Lung (tissue), 12 donors: Measurements from ENCODE around the gene C14orf39. TPM values are rescaled to one million over a fixed set of nuclear protein-coding genes. Genes with fewer than 3 reads are reported as not detected.

Source experiments
- ATAC-seq: fragments of 200-7000 bp; cut with Tn5 transposase; one replicate; pipeline ENCODE4 v1.9.1; 2020; ENCODE audit warnings: moderate number of reproducible peaks; ENCODE audit not compliant: insufficient read depth, low FRiP score
- DNase-seq, 3 donors: peaks; one replicate each; pipeline ENCODE4 v3.0.0-alpha.2; 2013 to 2017
- H3K27ac ChIP-seq, 2 donors: one replicate each; pipeline ENCODE4 v1.5.1; 2013; ENCODE audit warnings: mild to moderate bottlenecking in 2 of 2, moderate library complexity in 2 of 2, control low read depth in 1 of 2, inconsistent platforms in 1 of 2, low read depth in 1 of 2, low read length in 1 of 2
- H3K27me3 ChIP-seq, 3 donors: one replicate each; pipeline ENCODE4 v1.5.1; 2013; ENCODE audit warnings: low read length in 2 of 3; ENCODE audit not compliant: control insufficient read depth in 3 of 3, insufficient read depth in 3 of 3
- H3K36me3 ChIP-seq, 4 donors: one replicate each; pipeline ENCODE4 v1.5.1; 2013; ENCODE audit warnings: low read length in 4 of 4, mild to moderate bottlenecking in 1 of 4, moderate library complexity in 1 of 4; ENCODE audit not compliant: control insufficient read depth in 4 of 4, insufficient read depth in 4 of 4
- H3K4me1 ChIP-seq, 5 donors: one replicate each; pipeline ENCODE4 v1.5.1; 2013; ENCODE audit warnings: low read length in 5 of 5, mild to moderate bottlenecking in 2 of 5, moderate library complexity in 1 of 5; ENCODE audit not compliant: control insufficient read depth in 5 of 5, insufficient read depth in 5 of 5
- H3K4me3 ChIP-seq: one replicate; pipeline ENCODE4 v1.5.1; 2013; ENCODE audit warnings: mild to moderate bottlenecking, control low read depth, moderate library complexity
- H3K9ac ChIP-seq, 2 donors: one replicate each; pipeline ENCODE4 v1.5.1; 2013; ENCODE audit warnings: low read length in 2 of 2, control low read depth in 1 of 2; ENCODE audit not compliant: insufficient read depth in 1 of 2
- H3K9me3 ChIP-seq, 4 donors: one replicate each; pipeline ENCODE4 v1.5.1; 2013; ENCODE audit warnings: low read length in 3 of 4, mild to moderate bottlenecking in 1 of 4, moderate library complexity in 1 of 4; ENCODE audit not compliant: control insufficient read depth in 4 of 4, insufficient read depth in 3 of 4
- WGBS, 2 donors: extraction: QIAGEN DNeasy Blood & Tissue Kit; methylation state at CpG; one replicate each; pipeline ENCODE4 v1.1.7; 2013; 5-methylcytosine and 5-hydroxymethylcytosine counted together
- polyA plus RNA-seq, 2 donors: library from polyadenylated mRNA; stranded (reverse); fragments of 200-250 nt; gene quantifications; one replicate each; pipeline ENCODE4 v1.2.1, GENCODE V29; 2013
- total RNA-seq, 2 donors: library from RNA; depleted of rRNA in 1 of 2; stranded (reverse); fragments of >200 nt in 1 of 2; gene quantifications; one replicate each; pipeline ENCODE4 v1.2.1, GENCODE V29; 2014 to 2021
- TF ChIP-seq, protein P1 (sequence below): IDR thresholded peaks from 2 replicates; pipeline ENCODE4 v1.5.1; 2012; ENCODE audit warnings: mild to moderate bottlenecking; ENCODE audit errors: control extremely low read depth, extremely low read depth
- donor health status: control.
- donor health status: control.
- donor health status: Bipolar disorder and iron deficiency.
- donor health status: healthy.
- donor health status: DM: yes; HTN: yes; CAD: no.

The C14orf39 gene
- total and polyA plus RNA-seq, 4 donors, result 0.02 to 1.1 (median 0.36) TPM

- WGBS, 2 donors, result 6 to 8% methylated on average over 48 of the region's 48 CpGs
- Histone ChIP-seq H3K4me3 (no peak overlapping the region), H3K4me1 (peaks cover 0 to 11% (median 4%) of the 10 kb centered on the region in 5 donors), H3K36me3 (no peaks in the 10 kb centered on the region), H3K9me3 (peaks cover 0 to 18% (median 0%) of the 10 kb centered on the region in 4 donors), H3K9ac (no peak overlapping the region), H3K27ac (no peak overlapping the region), H3K27me3 (peaks cover 18 to 99% (median 97%) of the 10 kb centered on the region in 3 donors)
- TF ChIP-seq, protein P1, sequence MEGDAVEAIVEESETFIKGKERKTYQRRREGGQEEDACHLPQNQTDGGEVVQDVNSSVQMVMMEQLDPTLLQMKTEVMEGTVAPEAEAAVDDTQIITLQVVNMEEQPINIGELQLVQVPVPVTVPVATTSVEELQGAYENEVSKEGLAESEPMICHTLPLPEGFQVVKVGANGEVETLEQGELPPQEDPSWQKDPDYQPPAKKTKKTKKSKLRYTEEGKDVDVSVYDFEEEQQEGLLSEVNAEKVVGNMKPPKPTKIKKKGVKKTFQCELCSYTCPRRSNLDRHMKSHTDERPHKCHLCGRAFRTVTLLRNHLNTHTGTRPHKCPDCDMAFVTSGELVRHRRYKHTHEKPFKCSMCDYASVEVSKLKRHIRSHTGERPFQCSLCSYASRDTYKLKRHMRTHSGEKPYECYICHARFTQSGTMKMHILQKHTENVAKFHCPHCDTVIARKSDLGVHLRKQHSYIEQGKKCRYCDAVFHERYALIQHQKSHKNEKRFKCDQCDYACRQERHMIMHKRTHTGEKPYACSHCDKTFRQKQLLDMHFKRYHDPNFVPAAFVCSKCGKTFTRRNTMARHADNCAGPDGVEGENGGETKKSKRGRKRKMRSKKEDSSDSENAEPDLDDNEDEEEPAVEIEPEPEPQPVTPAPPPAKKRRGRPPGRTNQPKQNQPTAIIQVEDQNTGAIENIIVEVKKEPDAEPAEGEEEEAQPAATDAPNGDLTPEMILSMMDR, result no peak
- DNase-seq (peak in 1 of 3 donors; percentile 15), ATAC-seq (no peak)
These were observed 21.3 kb upstream of the C14orf39 start for GRCh38 chr14:60506985-60507829.

DNA sequence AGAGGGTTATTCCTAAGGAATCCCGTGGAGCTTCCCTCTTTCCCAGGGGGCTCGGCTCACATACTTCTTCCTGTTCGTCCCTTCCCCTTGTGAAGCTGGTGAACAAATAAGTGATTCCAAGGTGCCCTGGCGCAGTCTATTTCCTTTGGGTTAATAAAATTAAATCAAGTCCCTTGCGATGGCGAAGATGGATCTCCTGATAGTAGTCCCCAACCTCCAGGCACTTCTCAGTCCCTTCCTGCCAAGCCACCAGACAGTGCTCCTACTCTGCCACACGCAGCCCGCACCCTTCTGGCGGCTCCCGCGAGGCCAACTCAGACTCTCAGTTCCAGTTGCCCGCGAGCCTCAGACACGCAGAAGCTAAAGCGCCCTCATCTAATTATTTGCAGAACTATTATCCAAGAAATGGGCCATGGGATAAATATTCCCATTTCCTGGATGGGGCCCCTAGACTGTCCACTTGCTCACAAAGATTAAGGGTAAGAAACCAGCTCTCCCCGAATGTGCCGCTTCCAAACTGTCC, 20.7 kb upstream of the C14orf39 start:
- no peaks in the 10 kb centered on the region for H3K36me3 ChIP-seq
- ATAC-seq (no peak), DNase-seq (peak in 1 of 3 donors; percentile 11)
- peaks cover 18 to 98% (median 96%) of the 10 kb centered on the region in 3 donors for H3K27me3 ChIP-seq
- H3K4me3 ChIP-seq, result no peak overlapping the region
- no peak overlapping the region for H3K9ac ChIP-seq
- H3K4me1 ChIP-seq, result peaks cover 0 to 11% (median 4%) of the 10 kb centered on the region in 5 donors
- WGBS, 2 donors, result 12 to 14% methylated on average over 17 of the region's 17 CpGs
- peaks cover 0 to 18% (median 0%) of the 10 kb centered on the region in 4 donors for H3K9me3 ChIP-seq
- TF ChIP-seq, protein P1, result no peak
- no peak overlapping the region for H3K27ac ChIP-seq

- TF ChIP-seq, protein P1, result no peak
- no peak overlapping the region for H3K4me3 ChIP-seq
- ATAC-seq (no peak), DNase-seq (no peak)
- WGBS, 2 donors, result 7% methylated on average over 7 of the region's 7 CpGs
- H3K9ac ChIP-seq, result no peak overlapping the region
- H3K27ac ChIP-seq, result no peak overlapping the region
- H3K9me3 ChIP-seq, result peaks cover 0 to 17% (median 0%) of the 10 kb centered on the region in 4 donors
- peaks cover 0 to 9% (median 4%) of the 10 kb centered on the region in 5 donors for H3K4me1 ChIP-seq
- no peaks in the 10 kb centered on the region for H3K36me3 ChIP-seq
- peaks cover 18 to 96% (median 94%) of the 10 kb centered on the region in 3 donors for H3K27me3 ChIP-seq
These were observed 20.1 kb upstream of the C14orf39 start for GRCh38 chr14:60506010-60506409.
